Spleen (tissue), 7 donors: ENCODE results near the gene CFAP161.

Experiments
- POLR2AphosphoS5 ChIP-seq, 3 donors: sonication (generic); formaldehyde crosslinking; IDR thresholded peaks; one replicate each; pipeline ENCODE4 v1.5.1; 2017; ENCODE audit warnings: antibody characterized with exemption in 3 of 3
- TF ChIP-seq, protein P1 (sequence below), 11 experiments: fragments of 200-600 bp in 7 of 11; fragments of 450-650 bp in 4 of 11; sonication (generic) in 4 of 11; IDR thresholded peaks in 8 of 11; conservative IDR thresholded peaks in 3 of 11; 1 replicate in 7 of 11; 2 replicates in 4 of 11; pipeline versions ENCODE4 v1.4.0 to v1.8.0; 2016 to 2021; ENCODE audit warnings: antibody characterized with exemption in 11 of 11, inconsistent platforms in 4 of 11, mild to moderate bottlenecking in 1 of 11
- donor health status: DM: no; HTN: no; CAD: no; lungs with moderate emphysema.
- donor health status: DM: no; HTN: no; CAD: no.
- donor health status: DM: no; HTN: no; CAD: no.

DNA sequence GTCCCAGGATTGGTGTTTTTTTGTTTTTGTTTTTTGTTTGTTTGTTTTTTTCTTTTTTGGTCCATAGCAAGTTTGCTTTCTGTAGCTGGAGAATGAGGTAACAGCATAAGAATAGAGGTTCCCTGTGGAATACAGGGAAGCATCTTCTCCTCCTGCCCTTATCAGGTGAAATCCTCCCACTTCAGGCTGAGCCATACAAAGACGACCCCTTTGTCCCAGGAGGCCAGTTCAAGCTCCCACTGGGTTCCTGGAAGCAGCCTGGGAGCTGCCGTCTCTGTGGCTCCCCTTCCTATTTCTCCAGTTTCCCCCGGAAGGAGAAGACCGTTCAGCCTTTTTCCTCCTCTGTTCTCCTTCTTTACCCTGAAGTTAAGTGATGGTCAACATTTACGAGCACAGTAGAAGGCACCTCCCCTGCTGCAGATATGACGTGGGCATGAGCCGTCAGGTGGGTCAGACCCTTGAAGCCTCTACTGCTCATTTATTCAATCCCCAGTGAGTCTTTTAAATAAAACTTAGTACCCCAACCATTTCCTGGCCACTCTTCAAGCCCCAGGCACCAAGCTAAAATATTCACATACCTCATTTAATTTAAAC lies 63.7 kb downstream of the CFAP161 start:
- TF ChIP-seq, protein P1, sequence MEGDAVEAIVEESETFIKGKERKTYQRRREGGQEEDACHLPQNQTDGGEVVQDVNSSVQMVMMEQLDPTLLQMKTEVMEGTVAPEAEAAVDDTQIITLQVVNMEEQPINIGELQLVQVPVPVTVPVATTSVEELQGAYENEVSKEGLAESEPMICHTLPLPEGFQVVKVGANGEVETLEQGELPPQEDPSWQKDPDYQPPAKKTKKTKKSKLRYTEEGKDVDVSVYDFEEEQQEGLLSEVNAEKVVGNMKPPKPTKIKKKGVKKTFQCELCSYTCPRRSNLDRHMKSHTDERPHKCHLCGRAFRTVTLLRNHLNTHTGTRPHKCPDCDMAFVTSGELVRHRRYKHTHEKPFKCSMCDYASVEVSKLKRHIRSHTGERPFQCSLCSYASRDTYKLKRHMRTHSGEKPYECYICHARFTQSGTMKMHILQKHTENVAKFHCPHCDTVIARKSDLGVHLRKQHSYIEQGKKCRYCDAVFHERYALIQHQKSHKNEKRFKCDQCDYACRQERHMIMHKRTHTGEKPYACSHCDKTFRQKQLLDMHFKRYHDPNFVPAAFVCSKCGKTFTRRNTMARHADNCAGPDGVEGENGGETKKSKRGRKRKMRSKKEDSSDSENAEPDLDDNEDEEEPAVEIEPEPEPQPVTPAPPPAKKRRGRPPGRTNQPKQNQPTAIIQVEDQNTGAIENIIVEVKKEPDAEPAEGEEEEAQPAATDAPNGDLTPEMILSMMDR (IDR thresholded peaks at IDR 0.05 in 8 of 11, conservative IDR thresholded peaks at IDR 0.05 in 3 of 11), result no peak
- TF ChIP-seq POLR2AphosphoS5 (IDR thresholded peaks at IDR 0.05), result no peak
